ENCODE measurements around the gene SLC39A3.

The SLC39A3 gene, protein sequence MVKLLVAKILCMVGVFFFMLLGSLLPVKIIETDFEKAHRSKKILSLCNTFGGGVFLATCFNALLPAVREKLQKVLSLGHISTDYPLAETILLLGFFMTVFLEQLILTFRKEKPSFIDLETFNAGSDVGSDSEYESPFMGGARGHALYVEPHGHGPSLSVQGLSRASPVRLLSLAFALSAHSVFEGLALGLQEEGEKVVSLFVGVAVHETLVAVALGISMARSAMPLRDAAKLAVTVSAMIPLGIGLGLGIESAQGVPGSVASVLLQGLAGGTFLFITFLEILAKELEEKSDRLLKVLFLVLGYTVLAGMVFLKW

DNA sequence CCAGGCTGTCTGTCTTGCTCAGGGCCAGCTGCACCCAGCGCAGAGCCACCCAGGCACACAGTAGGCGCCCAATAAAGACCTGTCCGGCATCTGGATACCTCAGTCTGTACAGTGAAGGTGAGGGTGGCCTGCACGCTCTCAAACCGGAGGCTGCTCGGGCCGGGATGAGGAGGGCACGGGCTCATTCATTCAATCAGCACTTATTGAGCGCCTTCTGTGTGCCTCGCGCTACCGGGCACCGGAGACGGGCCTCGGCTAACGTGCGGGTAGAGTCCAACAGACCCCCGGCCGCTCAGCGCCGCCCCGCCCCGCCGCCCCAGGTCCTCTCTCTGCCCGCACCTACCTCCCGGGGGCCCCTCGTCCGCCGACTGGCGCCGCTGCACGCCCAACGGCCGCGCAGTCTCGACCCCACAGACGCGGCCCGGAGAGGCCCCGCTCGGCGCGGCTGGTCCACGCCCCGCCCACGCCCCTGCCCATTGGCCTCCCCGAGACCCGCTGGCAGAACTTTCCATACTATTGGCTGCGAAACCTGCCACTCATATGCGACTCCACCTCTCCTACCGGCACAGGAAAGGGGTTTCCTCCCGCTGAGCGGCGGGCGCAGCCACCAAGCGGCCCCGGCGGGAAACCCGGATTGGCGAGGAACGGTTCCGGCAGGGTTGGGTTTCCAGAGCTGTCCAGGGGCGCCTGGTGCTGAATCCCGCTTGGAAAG, at the start of gene SLC39A3:
Gene SLC39A3, minus strand, starts transcription at position 416 of the 712 bp plus-strand sequence. CDS start 2,760 bp downstream, outside the sequence.
- peak; percentile 98 to 100 for DNase-seq (ENCODE audit: low read depth in 1 of 2, low spot score in 1 of 2)

DNA sequence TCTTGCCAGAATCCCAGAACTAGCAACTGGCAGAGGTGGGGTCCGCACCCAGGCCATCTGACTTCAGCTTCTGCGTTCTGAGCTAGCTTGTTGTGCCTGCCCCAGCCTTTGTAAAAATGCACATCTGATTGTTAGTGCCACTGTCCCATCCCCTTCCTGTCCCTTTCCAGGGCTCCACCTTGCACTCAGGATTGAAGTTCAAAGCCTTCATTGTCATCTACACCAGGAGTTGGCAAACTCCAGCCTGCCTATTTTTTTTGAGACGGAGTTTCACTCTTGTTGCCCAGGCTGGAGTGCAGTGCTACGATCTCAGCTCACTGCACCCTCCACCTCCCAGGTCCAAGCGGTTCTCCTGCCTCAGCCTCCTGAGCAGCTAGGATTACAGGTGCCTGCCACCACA, 48.4 kb upstream of the SLC39A3 start:
- no peak for DNase-seq (ENCODE audit: low read depth in 1 of 2, low spot score in 1 of 2)

- no peak for DNase-seq (ENCODE audit: low read depth in 1 of 2, low spot score in 1 of 2)
These were observed 47.3 kb upstream of the SLC39A3 start for GRCh38 chr19:2787115-2787514.

DNA sequence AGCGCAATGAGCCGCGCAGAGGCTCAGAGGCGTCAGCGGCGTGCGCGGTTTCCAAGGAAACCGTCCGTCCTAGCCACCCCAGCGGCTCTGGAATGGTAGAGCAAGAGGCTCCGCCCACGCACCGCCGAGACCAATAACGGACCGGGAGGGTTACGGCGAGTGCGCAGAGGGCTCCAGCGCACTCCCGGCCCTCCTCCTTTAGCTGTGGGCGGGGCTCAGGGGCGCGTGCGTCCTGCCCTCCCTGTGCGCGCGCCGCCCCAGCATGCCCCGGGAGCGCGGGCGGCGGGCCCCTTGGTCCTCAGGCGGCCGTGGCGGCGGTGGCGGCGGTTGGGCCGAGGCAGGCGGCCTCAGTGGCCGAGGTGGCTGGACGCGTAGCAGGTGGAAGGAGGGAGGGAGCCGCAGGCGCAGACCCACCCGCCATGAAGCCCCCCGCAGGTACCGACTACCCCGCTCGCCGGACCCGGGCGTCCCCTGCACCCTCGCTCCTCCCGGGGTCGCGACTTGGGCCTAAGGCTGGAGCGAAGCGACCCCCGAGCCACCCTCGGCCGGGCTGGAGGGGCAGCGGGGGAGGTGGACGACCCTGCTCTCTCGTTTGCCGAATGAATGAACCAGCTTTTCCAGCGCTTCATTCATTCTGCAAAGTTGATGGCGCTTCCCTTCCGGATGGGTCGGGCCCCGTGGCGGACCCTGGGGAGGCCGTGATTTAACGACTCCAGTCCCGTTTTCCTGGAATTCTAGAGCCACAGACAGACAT, 45.6 kb upstream of the SLC39A3 start, which contains the start of gene THOP1:
Gene THOP1, plus strand, starts transcription at position 260 of the 754 bp plus-strand sequence. Its CDS starts 160 bp downstream, at position 420.
- DNase-seq (ENCODE audit: low read depth in 1 of 2, low spot score in 1 of 2), result peak; percentile 98 to 99

- no peak for DNase-seq (ENCODE audit: low read depth in 1 of 2, low spot score in 1 of 2)
These were observed 43.9 kb upstream of the SLC39A3 start for GRCh38 chr19:2783781-2784145.

DNA sequence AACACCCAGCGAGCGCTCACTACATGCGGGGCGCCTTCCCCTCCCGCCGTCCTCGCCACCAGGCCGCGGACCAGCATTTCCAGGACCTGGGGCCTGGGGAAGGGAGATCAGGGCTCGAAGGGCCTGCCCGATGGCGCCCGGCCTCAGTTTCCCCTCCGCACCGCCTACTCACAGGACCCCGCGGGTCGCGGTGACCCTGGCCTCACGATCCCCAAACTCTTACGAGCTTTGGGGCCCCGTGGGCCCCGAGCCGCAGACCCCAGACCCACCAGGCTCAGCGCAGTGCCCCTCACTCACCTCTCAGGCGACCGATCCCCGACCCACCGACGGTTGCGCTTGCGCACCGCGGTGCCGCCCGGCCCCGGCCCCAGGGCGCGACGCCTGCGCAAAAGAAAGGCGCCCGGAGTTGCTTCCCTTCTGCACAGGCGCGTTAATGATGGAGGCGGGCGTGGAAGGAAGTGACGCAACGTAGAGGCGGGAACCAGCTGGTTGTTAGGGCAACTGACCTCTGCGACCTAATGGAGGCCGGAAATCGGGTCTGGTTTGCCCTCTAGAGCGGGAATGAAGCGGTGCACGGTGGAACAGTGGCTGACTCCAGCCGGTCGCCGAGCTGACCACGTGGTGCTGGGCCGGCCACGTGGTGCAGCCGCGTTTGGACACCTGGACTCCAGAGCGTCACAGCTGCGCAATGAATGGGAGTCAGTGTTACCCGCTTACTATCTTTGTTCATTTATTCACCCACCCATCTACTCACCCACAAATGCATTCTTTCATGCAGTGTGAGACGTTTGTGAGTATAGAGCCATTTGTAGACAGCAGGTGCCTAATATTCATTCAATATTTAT, 43.3 kb upstream of the SLC39A3 start, which contains the start of gene SGTA:
Gene SGTA, minus strand, starts transcription at position 338 of the 845 bp plus-strand sequence. CDS start 14,205 bp downstream, outside the sequence.
- DNase-seq (ENCODE audit: low read depth in 1 of 2, low spot score in 1 of 2), result peak; percentile 93 to 98

DNA sequence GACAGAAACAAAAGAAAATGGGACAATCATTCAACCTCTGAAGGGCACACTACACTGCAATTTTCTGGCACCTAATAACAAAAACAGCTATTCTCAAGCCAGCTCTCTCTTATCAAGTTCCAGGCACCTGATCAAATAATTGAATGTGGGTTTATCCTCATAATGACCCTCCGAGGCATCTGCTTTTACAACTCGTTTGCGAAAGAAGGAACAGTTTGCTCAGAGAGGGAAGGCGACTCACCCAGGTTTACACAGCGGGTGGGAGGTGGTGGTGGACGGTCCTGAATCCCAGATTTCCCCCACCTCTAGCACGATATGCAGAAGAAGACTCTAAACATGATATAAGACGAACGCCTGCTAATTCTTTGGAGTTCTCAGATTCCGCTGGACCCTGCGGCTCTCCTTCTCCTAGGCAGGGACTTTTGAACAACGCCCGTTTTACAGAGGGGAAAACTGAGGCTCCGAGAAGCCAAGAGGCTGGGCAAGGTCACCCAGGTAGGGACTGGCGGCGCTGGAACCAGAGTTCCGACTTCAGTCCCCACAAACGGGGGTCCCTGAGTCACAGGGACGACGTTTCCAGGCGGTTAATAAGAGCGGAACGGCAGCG, 42.6 kb upstream of the SLC39A3 start:
- DNase-seq (ENCODE audit: low read depth in 1 of 2, low spot score in 1 of 2), result no peak

DNA sequence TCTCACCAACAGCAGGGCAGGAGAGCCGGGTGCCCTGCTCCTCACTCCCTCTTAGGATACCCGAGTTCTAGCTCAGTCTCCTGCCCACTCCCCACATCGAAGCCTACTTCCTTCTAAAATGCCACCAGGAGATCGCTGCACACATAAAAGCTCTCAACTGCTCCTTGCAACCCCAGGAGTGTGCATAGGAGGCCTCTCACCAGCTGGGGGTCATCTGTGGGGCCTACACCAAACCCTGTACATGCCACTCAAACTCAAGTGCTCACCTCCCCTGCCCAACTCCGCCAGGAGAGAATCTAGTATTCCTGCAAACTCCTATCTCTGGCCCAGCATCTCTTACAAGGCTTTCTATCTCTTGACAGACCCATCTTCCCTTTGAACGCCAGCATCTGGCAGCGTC, 40.5 kb upstream of the SLC39A3 start:
- DNase-seq (ENCODE audit: low read depth in 1 of 2, low spot score in 1 of 2), result no peak

DNA sequence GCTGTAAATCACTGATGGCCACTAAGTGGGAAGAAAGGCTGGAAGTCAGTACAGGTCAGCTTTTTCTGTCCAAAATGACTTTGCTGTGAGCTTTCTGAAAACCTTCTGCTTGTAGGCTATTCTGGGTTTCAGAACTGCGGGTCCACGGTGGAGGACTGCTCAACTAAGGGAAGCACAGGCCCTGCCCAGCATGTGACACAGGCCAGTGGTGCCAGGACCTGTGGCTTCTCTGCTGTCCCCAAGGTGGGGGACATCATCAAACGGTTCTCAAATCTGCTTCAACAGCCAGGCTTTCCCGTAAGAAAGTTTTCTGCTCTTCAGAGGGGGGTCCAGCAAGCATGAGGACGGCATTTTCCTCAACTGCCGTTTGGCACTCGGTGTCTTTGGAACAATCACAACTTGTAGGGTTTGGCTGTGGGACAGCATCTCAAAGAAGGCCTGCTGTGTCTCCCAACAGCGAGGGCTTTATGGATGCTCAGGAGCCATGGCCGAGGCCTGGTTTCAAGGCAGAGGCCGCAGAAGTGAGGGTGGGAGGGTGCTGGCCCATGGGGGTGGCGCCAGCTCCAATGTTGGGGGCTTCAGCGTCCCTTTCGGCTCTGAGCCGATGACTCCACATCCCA, 39.4 kb upstream of the SLC39A3 start:
- no peak for DNase-seq (ENCODE audit: low read depth in 1 of 2, low spot score in 1 of 2)

GRCh38 chr19:2777952-2778683, 38.3 kb upstream of the SLC39A3 start:
- no peak for DNase-seq (ENCODE audit: low read depth in 1 of 2, low spot score in 1 of 2)

DNA sequence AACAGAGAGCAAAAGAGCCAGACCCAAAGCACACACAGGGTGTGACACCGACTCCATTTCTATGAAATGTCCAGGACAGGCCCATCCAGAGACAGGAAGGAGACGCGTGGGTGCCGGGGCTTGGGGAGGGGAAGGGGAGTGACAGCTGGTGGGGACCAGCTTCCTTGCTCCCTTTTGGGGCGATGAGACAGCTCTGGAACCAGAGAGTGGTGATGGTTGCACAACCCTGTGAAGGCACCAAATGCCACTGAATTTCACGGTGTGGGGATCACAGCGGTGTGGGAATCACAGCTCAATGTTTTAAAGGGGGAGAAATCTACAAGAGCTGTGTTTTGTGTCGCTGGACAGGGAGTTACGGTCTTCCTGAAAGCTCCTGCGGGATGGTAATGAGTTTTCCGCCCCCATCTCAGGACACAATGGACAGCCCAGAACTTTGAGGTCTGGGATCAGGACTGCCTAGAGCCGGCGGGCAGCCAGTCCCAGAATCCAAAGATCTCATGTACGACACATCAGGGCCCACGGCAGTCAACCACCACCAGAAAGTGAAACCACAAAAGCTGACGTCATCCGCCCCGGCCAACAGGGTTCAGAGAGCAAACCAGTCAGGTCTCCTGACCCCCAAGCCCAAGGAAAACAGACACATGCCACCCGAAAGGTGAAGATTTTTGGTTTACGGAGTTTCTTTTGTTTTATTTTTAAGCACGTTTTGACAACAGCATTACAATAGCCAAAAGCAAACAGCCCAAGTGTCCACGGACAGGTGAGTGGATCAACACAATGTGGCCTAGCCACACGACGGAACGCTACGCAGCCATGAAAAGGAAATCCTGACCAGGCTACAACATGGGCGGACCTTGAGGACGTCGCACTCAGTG, 36.0 kb upstream of the SLC39A3 start:
- peak in 1 of 2 donors; percentile 51 for DNase-seq (ENCODE audit: low read depth in 1 of 2, low spot score in 1 of 2)

- no peak for DNase-seq (ENCODE audit: low read depth in 1 of 2, low spot score in 1 of 2)
These were observed 35.2 kb upstream of the SLC39A3 start for GRCh38 chr19:2774953-2775555.

DNA sequence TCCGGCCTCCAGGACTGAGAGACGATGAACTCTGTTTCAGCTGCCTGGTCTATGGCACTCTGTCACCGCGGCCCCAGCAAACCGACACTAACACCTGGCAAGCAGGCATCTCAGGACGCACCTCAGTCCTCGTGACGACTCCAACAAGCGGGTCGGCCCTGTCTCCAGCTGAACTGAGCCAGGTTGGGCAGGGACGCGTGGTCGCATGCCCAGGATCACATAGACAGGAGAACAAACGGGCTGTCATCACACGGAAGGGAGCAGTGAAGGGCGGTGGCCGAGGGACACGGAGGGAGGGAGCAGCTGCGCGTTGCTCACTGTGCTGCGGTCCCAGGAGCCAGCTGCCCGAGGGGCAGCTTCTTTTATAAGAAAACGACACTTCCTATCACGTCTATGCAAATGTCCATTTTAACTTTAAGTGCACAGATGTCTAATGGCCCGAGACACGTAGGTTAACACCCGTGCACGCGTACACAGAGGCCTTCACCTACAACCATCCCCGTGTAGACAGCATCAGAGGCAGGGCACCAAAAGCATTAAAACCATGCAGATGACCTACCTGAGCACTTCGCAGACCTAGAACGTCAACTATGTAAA, 34.4 kb upstream of the SLC39A3 start:
- no peak for DNase-seq (ENCODE audit: low read depth in 1 of 2, low spot score in 1 of 2)

GRCh38 chr19:2771786-2772674, 32.2 kb upstream of the SLC39A3 start:
- no peak for DNase-seq (ENCODE audit: low read depth in 1 of 2, low spot score in 1 of 2)

DNA sequence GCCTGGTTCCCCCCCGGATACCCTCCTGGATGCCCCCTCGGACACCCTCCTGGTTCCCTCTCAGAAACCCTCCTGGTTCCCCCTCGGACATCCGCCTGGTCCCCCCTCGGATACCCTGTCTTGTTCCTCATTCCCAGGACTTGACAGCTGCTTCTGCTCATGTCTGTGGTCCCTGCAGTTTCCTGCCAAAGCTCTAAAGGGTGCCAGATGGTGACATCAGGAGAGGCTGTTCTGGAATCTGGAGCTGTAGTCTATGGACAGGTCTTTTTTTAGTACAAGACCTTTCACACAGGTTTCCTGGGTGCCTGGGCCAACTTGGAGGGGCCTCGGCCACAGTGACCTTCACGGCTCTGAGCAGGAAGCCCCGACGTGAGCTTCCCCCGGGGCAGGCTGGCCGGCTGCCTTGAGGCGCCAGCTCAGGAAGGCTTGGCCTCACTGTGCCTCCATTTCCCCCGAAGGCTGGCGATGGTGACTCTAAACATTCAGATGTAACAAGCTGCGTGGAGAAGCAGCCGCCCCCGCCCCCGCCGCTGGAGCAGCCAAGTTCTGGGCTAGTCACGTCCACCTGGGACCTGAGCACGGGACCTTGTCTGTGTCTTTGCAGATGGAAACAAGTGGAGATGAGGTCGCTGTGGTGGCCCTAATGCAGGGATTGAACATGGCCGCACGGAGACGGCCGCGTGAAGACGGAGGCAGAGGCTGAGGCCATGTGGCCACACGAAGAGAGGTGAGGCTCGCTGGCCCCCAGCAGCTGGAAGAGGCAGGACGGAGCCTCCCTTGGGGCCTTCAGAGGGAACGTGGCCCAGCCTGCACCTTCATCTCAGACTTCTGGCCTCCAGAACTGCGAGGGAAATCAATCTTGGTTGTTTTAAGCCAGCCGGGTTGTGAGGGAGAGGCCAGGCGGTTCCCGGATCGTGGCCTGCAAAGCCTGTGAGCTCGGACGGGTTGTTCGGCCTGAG, 30.5 kb upstream of the SLC39A3 start:
- no peak for DNase-seq (ENCODE audit: low read depth in 1 of 2, low spot score in 1 of 2)
